ENCODE results near the gene ZNF33B.

GRCh38 chr10:42583828-42584227 is 54.5 kb downstream of the ZNF33B start:
- TF ChIP-seq, protein P1, sequence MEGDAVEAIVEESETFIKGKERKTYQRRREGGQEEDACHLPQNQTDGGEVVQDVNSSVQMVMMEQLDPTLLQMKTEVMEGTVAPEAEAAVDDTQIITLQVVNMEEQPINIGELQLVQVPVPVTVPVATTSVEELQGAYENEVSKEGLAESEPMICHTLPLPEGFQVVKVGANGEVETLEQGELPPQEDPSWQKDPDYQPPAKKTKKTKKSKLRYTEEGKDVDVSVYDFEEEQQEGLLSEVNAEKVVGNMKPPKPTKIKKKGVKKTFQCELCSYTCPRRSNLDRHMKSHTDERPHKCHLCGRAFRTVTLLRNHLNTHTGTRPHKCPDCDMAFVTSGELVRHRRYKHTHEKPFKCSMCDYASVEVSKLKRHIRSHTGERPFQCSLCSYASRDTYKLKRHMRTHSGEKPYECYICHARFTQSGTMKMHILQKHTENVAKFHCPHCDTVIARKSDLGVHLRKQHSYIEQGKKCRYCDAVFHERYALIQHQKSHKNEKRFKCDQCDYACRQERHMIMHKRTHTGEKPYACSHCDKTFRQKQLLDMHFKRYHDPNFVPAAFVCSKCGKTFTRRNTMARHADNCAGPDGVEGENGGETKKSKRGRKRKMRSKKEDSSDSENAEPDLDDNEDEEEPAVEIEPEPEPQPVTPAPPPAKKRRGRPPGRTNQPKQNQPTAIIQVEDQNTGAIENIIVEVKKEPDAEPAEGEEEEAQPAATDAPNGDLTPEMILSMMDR (IDR thresholded peaks at IDR 0.05): no peak
- no peak for TF ChIP-seq POLR2A (IDR thresholded peaks at IDR 0.05)

Data from thyroid gland (tissue), 4 donors.